ENCODE results near the gene C12orf76. TPM values are rescaled to one million over a fixed set of nuclear protein-coding genes. Genes with fewer than 3 reads are reported as not detected.

Gene C12orf76
- polyA plus RNA-seq, 1 donor from 2014 or later, result 227 TPM

DNA sequence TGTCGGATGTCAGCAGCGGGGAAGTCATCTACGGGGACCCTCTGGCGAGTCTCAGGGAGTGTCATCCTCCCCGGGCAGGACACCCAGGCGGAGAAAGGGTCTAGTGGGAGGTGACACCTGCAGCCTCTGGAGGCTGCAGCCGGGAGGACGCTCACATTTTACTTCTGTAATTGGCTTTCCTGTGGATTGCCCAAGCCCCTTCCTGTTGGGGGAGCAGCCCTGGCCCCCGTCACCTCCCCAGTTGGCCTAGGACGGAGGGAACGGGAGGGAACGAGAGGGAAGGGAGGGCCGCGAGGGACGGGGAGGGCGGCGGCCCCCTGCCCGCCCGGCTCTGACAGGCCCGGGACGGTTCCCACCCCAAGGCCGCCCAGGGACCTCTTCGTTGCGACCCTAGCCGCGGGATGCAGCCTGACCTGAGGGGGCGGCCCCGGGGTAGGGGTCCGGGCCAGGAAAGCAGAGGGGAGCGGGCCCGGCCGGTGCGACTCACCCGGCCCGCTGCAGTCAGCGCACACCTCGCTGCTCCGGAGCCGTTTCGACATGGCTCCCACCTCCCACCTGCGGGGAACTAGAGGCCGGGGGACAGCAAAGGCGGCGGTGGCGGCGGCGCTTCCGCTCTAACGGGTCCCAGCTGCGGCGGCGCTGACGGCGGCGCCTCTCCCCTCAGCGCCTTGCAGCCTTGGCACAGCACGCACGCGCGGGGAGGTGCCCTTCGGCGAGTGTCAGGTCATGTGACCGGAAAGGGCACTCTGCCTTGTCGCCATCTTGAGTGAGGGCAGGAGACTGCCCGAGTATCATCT is 52.4 kb downstream of the C12orf76 start, which contains the start of gene GIT2:
GIT2 (minus strand) TSS at position 683 of the 797 bp plus-strand sequence; CDS start at position 539, 144 bp downstream.
- no peaks in the 10 kb centered on the region for H3K9me3 ChIP-seq (ENCODE audit: low read length)
- no peaks in the 10 kb centered on the region for H3F3A ChIP-seq (ENCODE audit: insufficient read depth, low read length, poor library complexity, severe bottlenecking)
- no peaks in the 10 kb centered on the region for H4K20me1 ChIP-seq (ENCODE audit: insufficient read depth)
- no peaks in the 10 kb centered on the region for H3K36me3 ChIP-seq (ENCODE audit: insufficient read depth, low read length)
- TF ChIP-seq EZH2 (IDR thresholded peaks at IDR 0.05; ENCODE audit: borderline replicate concordance, insufficient read depth, low read length, poor library complexity, severe bottlenecking), result no peak
- peak; percentile 45 for TF ChIP-seq EP300 (conservative IDR thresholded peaks at IDR 0.05; ENCODE audit: poor library complexity, severe bottlenecking)
- TF ChIP-seq RAD21 (conservative IDR thresholded peaks at IDR 0.05), result peak; percentile 25
- TF ChIP-seq SMC3 (conservative IDR thresholded peaks at IDR 0.05; ENCODE audit: poor library complexity), result no peak
- TF ChIP-seq TAF1 (IDR thresholded peaks at IDR 0.05; ENCODE audit: low read depth), result peak; percentile 31
- TF ChIP-seq, protein P1, sequence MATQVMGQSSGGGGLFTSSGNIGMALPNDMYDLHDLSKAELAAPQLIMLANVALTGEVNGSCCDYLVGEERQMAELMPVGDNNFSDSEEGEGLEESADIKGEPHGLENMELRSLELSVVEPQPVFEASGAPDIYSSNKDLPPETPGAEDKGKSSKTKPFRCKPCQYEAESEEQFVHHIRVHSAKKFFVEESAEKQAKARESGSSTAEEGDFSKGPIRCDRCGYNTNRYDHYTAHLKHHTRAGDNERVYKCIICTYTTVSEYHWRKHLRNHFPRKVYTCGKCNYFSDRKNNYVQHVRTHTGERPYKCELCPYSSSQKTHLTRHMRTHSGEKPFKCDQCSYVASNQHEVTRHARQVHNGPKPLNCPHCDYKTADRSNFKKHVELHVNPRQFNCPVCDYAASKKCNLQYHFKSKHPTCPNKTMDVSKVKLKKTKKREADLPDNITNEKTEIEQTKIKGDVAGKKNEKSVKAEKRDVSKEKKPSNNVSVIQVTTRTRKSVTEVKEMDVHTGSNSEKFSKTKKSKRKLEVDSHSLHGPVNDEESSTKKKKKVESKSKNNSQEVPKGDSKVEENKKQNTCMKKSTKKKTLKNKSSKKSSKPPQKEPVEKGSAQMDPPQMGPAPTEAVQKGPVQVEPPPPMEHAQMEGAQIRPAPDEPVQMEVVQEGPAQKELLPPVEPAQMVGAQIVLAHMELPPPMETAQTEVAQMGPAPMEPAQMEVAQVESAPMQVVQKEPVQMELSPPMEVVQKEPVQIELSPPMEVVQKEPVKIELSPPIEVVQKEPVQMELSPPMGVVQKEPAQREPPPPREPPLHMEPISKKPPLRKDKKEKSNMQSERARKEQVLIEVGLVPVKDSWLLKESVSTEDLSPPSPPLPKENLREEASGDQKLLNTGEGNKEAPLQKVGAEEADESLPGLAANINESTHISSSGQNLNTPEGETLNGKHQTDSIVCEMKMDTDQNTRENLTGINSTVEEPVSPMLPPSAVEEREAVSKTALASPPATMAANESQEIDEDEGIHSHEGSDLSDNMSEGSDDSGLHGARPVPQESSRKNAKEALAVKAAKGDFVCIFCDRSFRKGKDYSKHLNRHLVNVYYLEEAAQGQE (IDR thresholded peaks at IDR 0.05; ENCODE audit: borderline replicate concordance), result no peak
- peak; percentile 83 for TF ChIP-seq POLR2AphosphoS5 (IDR thresholded peaks at IDR 0.05)
- TF ChIP-seq, protein P2, sequence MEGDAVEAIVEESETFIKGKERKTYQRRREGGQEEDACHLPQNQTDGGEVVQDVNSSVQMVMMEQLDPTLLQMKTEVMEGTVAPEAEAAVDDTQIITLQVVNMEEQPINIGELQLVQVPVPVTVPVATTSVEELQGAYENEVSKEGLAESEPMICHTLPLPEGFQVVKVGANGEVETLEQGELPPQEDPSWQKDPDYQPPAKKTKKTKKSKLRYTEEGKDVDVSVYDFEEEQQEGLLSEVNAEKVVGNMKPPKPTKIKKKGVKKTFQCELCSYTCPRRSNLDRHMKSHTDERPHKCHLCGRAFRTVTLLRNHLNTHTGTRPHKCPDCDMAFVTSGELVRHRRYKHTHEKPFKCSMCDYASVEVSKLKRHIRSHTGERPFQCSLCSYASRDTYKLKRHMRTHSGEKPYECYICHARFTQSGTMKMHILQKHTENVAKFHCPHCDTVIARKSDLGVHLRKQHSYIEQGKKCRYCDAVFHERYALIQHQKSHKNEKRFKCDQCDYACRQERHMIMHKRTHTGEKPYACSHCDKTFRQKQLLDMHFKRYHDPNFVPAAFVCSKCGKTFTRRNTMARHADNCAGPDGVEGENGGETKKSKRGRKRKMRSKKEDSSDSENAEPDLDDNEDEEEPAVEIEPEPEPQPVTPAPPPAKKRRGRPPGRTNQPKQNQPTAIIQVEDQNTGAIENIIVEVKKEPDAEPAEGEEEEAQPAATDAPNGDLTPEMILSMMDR (IDR thresholded peaks at IDR 0.05; ENCODE audit: poor library complexity, severe bottlenecking), result peak; percentile 48
- TF ChIP-seq MXI1 (conservative IDR thresholded peaks at IDR 0.05; ENCODE audit: poor library complexity, severe bottlenecking), result peak; percentile 83
- H3K27me3 ChIP-seq (ENCODE audit: insufficient read depth, low read depth, low read length), result no peaks in the 10 kb centered on the region
- H3K79me2 ChIP-seq (replicated peaks; ENCODE audit: insufficient read depth, low read length), result peaks cover 38% of the 10 kb centered on the region
- H3K4me2 ChIP-seq (ENCODE audit: low read length), result peak within 1 kb of the TSS; percentile 92
- H3K4me3 ChIP-seq (ENCODE audit: low read length), result peak within 1 kb of the TSS; percentile 99
- H3K27ac ChIP-seq (ENCODE audit: low read length), result peak within 1 kb of the TSS; percentile 71
- H3K9me2 ChIP-seq (ENCODE audit: insufficient read depth, low read length), result no peaks in the 10 kb centered on the region
- peak within 1 kb of the TSS; percentile 91 for H3K9ac ChIP-seq (ENCODE audit: low read length)
- peak within 1 kb of the TSS; percentile 100 for H2AFZ ChIP-seq (ENCODE audit: low read depth, low read length)

DNA sequence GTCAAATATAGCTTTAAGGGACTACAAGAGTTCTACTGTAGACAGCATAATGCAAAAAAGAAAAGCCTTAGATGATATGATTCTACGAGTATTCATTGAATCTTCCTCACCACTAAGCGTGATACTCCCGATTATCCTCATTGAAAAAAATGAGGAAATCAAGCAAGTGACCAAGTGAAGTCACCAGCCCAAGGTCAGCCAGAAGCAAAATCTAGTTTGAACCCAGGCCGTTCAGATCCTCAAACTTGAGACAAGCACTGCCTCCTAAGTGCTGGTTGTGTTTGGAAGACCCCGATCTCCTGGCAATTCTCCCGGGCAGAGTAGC is 53.0 kb downstream of the C12orf76 start:
- Histone ChIP-seq H3K4me3 (ENCODE audit: low read length) (peak overlapping the region; percentile 99), H3K27me3 (ENCODE audit: insufficient read depth, low read depth, low read length) (no peaks in the 10 kb centered on the region), H4K20me1 (ENCODE audit: insufficient read depth) (no peaks in the 10 kb centered on the region), H3K4me2 (ENCODE audit: low read length) (peak overlapping the region; percentile 92), H3F3A (ENCODE audit: insufficient read depth, low read length, poor library complexity, severe bottlenecking) (no peaks in the 10 kb centered on the region), H3K9me2 (ENCODE audit: insufficient read depth, low read length) (no peaks in the 10 kb centered on the region), H3K9ac (ENCODE audit: low read length) (peak overlapping the region; percentile 91), H3K79me2 (replicated peaks; ENCODE audit: insufficient read depth, low read length) (peaks cover 35% of the 10 kb centered on the region), H3K27ac (ENCODE audit: low read length) (no peak overlapping the region), H3K36me3 (ENCODE audit: insufficient read depth, low read length) (no peaks in the 10 kb centered on the region), H2AFZ (ENCODE audit: low read depth, low read length) (peak overlapping the region; percentile 100), H3K9me3 (ENCODE audit: low read length) (no peaks in the 10 kb centered on the region)
- no peak for TF ChIP-seq RAD21 (conservative IDR thresholded peaks at IDR 0.05)

Measured in neural cell (in vitro differentiated cells).